WTC11 (cell line): ENCODE data around the gene PRR23B.

Experiments
- CREB1 ChIP-seq: sonication (generic); formaldehyde crosslinking; IDR thresholded peaks from 2 replicates; pipeline ENCODE4 v1.8.0; 2023; ENCODE audit warnings: mild to moderate bottlenecking, missing genetic modification reagents
- CTCF ChIP-seq: fragments of 200-600 bp; IDR thresholded peaks from 2 replicates; pipeline ENCODE4 v1.8.0; 2022; ENCODE audit warnings: antibody characterized with exemption
- GABPB1 ChIP-seq: sonication (generic); formaldehyde crosslinking; IDR thresholded peaks from 2 replicates; pipeline ENCODE4 v1.8.1; 2023; ENCODE audit warnings: mild to moderate bottlenecking, missing genetic modification reagents
- TCF7 ChIP-seq: sonication (generic); formaldehyde crosslinking; IDR thresholded peaks from 2 replicates; pipeline ENCODE4 v1.8.0; 2022; ENCODE audit warnings: mild to moderate bottlenecking, low read depth, missing genetic modification reagents, moderate library complexity
- ZNF263 ChIP-seq: sonication (generic); formaldehyde crosslinking; IDR thresholded peaks from 2 replicates; pipeline ENCODE4 v1.8.1; 2022; ENCODE audit warnings: low read depth, mild to moderate bottlenecking, moderate library complexity, missing genetic modification reagents

- TF ChIP-seq CTCF (no peak), GABPB1 (CRISPR knock-in tag) (no peak), TCF7 (CRISPR knock-in tag) (no peak), ZNF263 (no peak), CREB1 (no peak)
Measured at GRCh38 chr3:139016430-139017048, 4.2 kb downstream of the PRR23B start.
